Raji (cell line): Measurements from ENCODE around the gene TMC6.
A peak's percentile ranks its signal among the peaks of the same experiment; 100 is the strongest.

Experiments
- POLR2A ChIP-seq: IDR thresholded peaks from 2 replicates; pipeline ENCODE4 v1.6.1; 2011; ENCODE audit warnings: low read depth, low read length, control low read depth; ENCODE audit not compliant: insufficient read depth

Gene TMC6

GRCh38 chr17:78128551-78129350, at the start of gene TMC6:
TMC6 (minus strand) TSS chr17:78128755; CDS start chr17:78126832, 1,923 bp downstream.
- peak; percentile 60 for TF ChIP-seq POLR2A

- TF ChIP-seq POLR2A, result 0 out of 2 replicates have a peak, but pooled peaks have one; percentile 39
Measured at GRCh38 chr17:78176548-78177025, 48.0 kb upstream of the TMC6 start.

- TF ChIP-seq POLR2A, result no peak
Measured at GRCh38 chr17:78175643-78175981, 47.1 kb upstream of the TMC6 start.

GRCh38 chr17:78174870-78175642, 46.5 kb upstream of the TMC6 start:
- no peak for TF ChIP-seq POLR2A

- 0 out of 2 replicates have a peak, but pooled peaks have one; percentile 35 for TF ChIP-seq POLR2A
Measured at GRCh38 chr17:78174346-78174869, 45.9 kb upstream of the TMC6 start.

- no peak for TF ChIP-seq POLR2A
Measured at GRCh38 chr17:78173097-78173715, 44.7 kb upstream of the TMC6 start.

- TF ChIP-seq POLR2A, result no peak
Measured at GRCh38 chr17:78172249-78173051, 43.9 kb upstream of the TMC6 start.

GRCh38 chr17:78170692-78171590, 42.4 kb upstream of the TMC6 start:
- TF ChIP-seq POLR2A, result no peak

GRCh38 chr17:78168903-78169793, 40.6 kb upstream of the TMC6 start:
- no peak for TF ChIP-seq POLR2A

- TF ChIP-seq POLR2A, result peak; percentile 72
Measured at GRCh38 chr17:78168242-78168902, 39.8 kb upstream of the TMC6 start, which contains the start of gene SYNGR2. SYNGR2 (plus strand) TSS chr17:78168581; CDS start chr17:78168617, 36 bp downstream.

- TF ChIP-seq POLR2A, result no peak
Measured at GRCh38 chr17:78166416-78166815, 37.9 kb upstream of the TMC6 start.
